ENCODE measurements around the gene KCTD6.

DNA sequence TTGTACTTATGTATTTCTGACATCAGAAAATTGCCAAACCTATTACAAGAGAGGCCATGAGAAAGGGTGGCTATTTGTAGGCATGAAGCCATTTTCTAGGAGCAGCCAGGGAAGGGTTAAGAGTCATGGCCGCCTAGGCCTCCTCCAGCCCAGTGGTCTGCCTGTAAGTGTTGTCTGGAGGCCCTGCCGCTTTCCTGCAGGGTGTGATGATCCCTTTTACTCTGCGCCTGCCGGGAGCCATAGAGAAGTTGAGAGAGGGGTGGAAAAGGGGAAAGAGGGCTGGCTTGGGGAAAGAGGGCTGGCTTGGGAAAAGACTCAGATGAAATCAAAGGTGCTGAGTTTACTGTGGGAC lies 29.1 kb upstream of the KCTD6 start:
- TF ChIP-seq, protein P1, sequence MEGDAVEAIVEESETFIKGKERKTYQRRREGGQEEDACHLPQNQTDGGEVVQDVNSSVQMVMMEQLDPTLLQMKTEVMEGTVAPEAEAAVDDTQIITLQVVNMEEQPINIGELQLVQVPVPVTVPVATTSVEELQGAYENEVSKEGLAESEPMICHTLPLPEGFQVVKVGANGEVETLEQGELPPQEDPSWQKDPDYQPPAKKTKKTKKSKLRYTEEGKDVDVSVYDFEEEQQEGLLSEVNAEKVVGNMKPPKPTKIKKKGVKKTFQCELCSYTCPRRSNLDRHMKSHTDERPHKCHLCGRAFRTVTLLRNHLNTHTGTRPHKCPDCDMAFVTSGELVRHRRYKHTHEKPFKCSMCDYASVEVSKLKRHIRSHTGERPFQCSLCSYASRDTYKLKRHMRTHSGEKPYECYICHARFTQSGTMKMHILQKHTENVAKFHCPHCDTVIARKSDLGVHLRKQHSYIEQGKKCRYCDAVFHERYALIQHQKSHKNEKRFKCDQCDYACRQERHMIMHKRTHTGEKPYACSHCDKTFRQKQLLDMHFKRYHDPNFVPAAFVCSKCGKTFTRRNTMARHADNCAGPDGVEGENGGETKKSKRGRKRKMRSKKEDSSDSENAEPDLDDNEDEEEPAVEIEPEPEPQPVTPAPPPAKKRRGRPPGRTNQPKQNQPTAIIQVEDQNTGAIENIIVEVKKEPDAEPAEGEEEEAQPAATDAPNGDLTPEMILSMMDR (IDR thresholded peaks at IDR 0.05): no peak
- TF ChIP-seq POLR2A (IDR thresholded peaks at IDR 0.05): no peak
